Measurements from ENCODE around the gene SAV1.
A peak's percentile ranks its signal among the peaks of the same experiment; 100 is the strongest.

The SAV1 gene

GRCh38 chr14:50605766-50606165 is 62.3 kb downstream of the SAV1 start:
- FAIRE-seq = peak; percentile 47

DNA sequence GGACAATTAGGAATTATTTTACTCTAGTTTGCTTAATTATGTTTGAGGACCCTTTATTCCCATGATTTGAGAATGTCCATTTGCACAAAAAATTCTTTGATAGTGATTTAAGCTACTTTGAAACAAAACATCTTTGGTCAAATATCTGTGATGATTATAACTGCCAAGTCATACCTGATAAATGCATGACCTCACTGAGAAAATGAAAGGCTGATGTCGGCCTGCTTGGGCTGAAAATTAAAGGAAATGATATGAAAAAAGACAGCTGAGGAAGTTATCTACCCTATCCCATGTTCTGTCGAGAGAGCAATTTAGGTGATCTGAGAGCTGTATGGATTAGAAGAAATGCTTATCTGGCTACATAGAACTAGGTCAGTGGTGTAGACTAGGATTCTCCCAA is 64.5 kb downstream of the SAV1 start:
- peak; percentile 76 for FAIRE-seq

DNA sequence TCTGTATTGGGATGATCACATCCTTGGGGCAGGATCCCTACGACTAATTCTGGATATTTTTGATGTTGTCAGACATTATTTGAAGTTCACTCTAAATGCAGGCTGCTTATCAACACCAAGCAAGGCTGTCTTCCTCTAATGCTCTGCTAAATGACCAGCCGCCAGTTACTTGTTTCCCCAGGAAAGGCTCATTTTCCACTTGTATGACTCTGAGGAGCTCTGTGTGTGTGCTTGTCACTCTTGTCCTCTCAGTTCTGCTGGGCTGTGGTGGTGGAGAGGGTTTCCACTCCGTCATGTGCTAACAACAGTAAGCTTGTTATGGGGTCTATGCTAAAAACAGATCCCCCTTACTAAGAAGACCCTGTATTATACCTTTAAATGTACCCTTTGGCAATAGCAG is 66.1 kb downstream of the SAV1 start:
- FAIRE-seq = no peak

- no peak for FAIRE-seq
Measured at GRCh38 chr14:50601394-50601793, 66.7 kb downstream of the SAV1 start.

DNA sequence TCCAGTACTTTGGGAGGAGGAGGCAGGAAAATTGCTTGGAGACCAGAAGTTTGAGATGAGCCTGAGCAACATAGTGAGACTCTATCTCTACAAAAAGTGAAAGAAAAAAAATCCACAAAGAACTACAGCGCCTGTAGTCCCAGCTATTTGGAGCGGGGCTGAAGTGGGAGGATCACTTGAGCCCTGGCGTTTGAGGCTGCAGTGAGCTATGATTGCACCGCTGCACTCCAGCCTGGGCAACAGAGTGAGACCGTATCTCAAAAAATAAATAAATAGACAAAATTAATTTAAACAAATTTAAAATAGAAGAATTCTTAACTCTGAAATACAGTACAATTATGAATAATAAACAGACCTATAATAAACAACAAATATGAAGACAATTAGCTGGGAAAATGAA is 67.3 kb downstream of the SAV1 start:
- no peak for FAIRE-seq

DNA sequence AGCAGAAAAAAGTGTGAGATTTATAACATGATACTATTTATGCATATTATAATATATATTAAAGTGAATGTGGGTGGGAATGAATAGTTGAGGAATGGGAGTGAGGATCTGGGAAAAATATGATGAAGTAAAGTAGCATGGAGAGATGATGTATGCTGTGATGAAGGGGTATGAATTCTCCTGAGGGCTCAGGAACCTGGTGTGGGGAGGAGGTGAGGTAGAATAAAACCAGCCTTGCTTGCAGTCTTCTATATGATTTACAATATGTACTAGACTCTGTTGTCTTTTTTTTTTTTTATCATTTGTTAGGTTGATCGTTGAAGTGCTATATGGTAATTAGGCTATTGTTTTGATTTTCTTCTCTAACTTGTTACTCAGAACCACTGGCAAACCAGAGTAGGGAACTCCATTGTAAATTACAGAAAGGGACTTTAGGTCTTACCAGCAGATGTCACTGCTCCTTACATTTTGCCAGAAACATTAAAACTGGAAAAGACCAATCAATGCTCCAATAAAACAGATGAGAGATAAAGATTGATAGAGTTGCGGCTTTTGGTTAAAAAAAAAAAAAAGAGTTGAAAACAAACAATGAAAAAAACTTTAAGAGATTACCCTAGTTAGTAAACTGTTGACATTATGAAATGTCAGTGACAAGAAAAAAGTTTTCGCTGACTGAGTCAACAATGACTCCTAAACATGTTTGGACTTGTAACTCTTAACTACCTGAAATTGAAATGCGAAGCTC is 68.2 kb downstream of the SAV1 start:
- peak; percentile 95 for FAIRE-seq

DNA sequence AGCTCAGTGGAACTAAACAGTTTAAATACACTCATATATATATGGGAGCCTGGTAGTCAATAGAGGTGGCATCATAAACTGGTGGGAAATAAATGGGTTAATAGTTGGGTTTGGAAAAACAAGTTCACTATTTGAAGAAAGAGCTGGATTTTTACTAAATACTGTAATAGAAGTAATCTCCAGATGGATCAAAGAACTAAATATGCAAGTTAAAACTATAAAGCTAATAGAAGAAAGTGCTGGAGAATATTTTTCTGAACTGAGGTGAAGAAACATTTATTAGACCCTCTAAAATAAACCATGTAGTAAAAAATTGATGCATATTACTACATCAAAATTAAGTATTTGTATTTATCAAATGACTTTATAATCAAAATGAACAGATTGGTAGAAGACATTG is 69.3 kb downstream of the SAV1 start:
- FAIRE-seq = no peak

DNA sequence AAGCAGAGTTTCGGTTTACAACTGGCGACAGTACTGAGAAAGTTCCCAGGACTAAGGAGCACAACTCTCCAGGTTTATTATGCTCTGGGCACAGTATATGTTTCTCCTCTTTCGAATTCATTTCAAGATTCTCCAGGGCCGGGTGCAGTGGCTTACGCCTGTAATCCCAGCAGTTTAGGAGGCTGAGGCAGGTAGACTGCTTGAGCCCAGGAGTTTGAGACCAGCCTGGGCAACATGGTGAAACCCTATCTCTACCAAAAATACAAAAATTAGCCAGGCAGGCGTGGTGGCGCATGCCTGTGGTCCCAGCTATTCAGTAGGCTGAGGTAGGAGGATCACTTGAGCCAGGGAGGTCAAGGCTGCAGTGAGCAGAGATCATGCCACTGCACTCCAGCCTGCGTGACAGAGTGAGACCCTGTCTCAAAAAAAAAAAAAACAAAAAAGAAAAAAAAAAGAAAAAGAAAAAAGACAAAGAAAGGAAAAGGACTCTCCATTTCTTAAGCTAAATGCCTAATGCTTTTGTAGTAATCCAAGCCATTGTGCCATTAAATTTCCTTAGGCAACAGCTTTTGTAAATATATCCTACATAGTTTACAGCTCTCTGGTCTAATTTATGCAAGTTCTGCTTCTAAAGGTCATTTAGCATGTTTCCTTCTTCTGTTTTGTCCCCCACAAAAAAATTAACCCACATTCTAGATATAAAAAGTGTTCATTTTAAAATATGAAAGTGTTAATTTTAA is 73.4 kb downstream of the SAV1 start:
- no peak for FAIRE-seq

GRCh38 chr14:50590464-50590863 is 77.6 kb downstream of the SAV1 start:
- FAIRE-seq = no peak
